Osteoblast (primary cell): ENCODE measurements around the gene DNAJB6. TPM values are rescaled to one million over a fixed set of nuclear protein-coding genes. Genes with fewer than 3 reads are reported as not detected.

Experiments
- DNase-seq: peaks from one replicate; pipeline ENCODE4 v3.0.0; 2011; ENCODE audit warnings: low spot score, mixed read lengths; ENCODE audit not compliant: insufficient read length; ENCODE audit errors: missing footprints
- H2AFZ ChIP-seq: 2 replicates; pipeline ENCODE4 v1.6.0; 2011; ENCODE audit warnings: mild to moderate bottlenecking, low read length
- H3K27ac ChIP-seq: 2 replicates; pipeline ENCODE4 v1.5.1; 2011; ENCODE audit warnings: mild to moderate bottlenecking, low read depth, low read length, moderate library complexity
- H3K27me3 ChIP-seq: 2 replicates; pipeline ENCODE4 v1.6.0; 2012; ENCODE audit warnings: mild to moderate bottlenecking, control low read depth, inconsistent platforms, low read length, moderate library complexity; ENCODE audit not compliant: insufficient read depth
- H3K36me3 ChIP-seq: 2 replicates; pipeline ENCODE4 v1.5.1; 2011; ENCODE audit warnings: mild to moderate bottlenecking, low read length, control low read depth, moderate library complexity; ENCODE audit not compliant: insufficient read depth
- H3K4me1 ChIP-seq: 2 replicates; pipeline ENCODE4 v1.5.1; 2011; ENCODE audit warnings: mild to moderate bottlenecking, low read length, control low read depth, moderate library complexity; ENCODE audit not compliant: insufficient read depth
- H3K4me2 ChIP-seq: 2 replicates; pipeline ENCODE4 v1.6.0; 2011; ENCODE audit warnings: mild to moderate bottlenecking, low read length; ENCODE audit not compliant: insufficient read depth
- H3K4me3 ChIP-seq: fragments of 200-600 bp; sonication (generic); 3 replicates; pipeline ENCODE4 v1.5.1; 2012; ENCODE audit warnings: mild to moderate bottlenecking, low read length, inconsistent platforms; ENCODE audit not compliant: insufficient read depth
- H3K79me2 ChIP-seq: 2 replicates; pipeline ENCODE4 v1.6.0; 2012; ENCODE audit warnings: mild to moderate bottlenecking, low read length, control low read depth, inconsistent platforms; ENCODE audit not compliant: insufficient read depth
- H3K9me3 ChIP-seq: 2 replicates; pipeline ENCODE4 v1.5.1; 2011; ENCODE audit warnings: low read depth, low read length, control low read depth
- H4K20me1 ChIP-seq: 2 replicates; pipeline ENCODE4 v1.6.0; 2012; ENCODE audit warnings: mild to moderate bottlenecking, low read length, control low read depth; ENCODE audit not compliant: insufficient read depth
- total RNA-seq: library from RNA; depleted of rRNA; stranded (reverse); fragments of >200 nt; gene quantifications from 2 replicates; pipeline ENCODE4 v1.2.3, GENCODE V29; 2012
- TF ChIP-seq, protein P1 (sequence below): IDR thresholded peaks from 2 replicates; pipeline ENCODE4 v1.5.1; 2011; ENCODE audit warnings: mild to moderate bottlenecking, low read depth, low read length, moderate library complexity; ENCODE audit errors: extremely low read depth

The DNAJB6 gene
- total RNA-seq, 1 donor, result 84.7 TPM

DNA sequence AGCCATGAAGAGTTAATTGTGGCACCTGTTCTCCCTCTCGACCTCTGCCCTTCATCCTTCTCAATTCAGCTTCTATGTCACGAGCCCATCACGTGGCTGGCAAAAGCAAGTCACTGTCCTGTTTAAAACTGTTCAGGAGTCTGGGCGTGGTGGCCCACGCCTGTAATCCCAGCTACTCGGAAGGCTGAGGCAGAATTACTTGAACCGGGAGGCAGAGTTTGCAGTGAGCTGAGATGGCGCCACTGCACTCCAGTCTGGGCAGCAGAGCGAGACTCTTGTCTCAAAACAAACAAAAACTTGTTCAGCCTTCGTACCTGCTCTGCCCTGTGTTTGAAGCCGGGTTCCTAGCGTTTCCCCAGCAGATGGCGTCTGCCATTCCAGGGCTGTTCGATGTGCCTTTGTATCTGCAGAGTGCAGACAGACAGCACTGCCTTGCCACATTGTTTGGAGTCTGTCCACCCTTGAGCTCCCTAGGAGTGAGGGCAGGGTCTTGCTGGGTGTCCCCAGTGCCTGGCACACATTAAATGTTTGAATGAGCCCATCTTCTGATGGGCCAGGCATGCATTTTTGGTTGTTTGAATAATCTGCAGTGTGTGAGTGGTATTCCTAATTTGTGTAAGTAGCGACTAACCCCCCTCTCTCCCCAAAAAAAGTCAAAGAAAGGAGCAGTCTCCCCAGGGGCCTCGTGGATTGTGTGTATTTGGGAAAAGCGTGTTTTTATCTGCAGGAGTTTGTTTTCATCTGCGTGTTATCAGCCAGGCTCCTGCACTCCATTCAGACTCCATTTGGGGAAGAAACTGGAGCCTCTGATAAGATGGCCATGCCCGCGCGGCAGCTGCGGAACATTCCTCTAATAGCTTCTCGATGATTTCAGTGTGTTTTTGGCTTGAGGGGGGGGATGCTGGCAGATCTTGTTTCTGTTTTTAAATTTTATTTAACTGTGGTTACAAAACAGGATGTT lies 61.2 kb downstream of the DNAJB6 start:
- Histone ChIP-seq H3K4me2 (peak overlapping the region; percentile 65), H3K79me2 (peaks cover 66% of the 10 kb centered on the region)

DNA sequence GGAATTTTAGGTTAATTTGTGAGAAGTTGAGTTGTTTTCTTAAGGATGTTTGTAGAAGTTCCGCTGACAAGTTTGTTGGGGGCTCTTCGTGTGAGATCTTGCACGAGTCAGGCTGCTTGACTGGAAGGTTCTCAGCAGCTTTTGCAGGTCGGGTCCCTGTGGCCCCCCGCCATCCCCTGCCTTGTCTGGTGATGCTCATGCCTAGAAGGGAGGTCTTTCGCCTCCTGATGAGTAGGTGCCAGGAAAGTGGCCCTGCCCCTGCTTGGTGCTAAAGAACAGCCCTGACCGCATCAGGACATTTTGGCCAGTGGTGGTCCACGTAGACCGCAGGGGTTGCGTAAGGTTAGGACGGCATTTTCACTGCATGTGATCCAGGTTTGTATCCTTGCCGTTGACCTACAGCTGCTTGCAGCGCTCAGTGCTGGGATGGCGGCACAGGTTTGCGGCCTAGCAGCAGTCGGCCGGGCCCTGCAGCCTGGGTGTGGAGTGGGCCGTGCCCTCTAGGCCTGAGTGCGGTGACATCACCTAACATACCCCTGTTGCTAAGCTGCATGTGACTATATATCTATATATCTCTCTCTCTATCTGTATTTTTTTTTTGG lies 62.4 kb downstream of the DNAJB6 start:
- H2AFZ ChIP-seq, result no peak overlapping the region
- H3K4me3 ChIP-seq, result no peak overlapping the region
- peaks cover 19% of the 10 kb centered on the region for H3K36me3 ChIP-seq
- peaks cover 12% of the 10 kb centered on the region for H3K4me1 ChIP-seq
- TF ChIP-seq, protein P1, sequence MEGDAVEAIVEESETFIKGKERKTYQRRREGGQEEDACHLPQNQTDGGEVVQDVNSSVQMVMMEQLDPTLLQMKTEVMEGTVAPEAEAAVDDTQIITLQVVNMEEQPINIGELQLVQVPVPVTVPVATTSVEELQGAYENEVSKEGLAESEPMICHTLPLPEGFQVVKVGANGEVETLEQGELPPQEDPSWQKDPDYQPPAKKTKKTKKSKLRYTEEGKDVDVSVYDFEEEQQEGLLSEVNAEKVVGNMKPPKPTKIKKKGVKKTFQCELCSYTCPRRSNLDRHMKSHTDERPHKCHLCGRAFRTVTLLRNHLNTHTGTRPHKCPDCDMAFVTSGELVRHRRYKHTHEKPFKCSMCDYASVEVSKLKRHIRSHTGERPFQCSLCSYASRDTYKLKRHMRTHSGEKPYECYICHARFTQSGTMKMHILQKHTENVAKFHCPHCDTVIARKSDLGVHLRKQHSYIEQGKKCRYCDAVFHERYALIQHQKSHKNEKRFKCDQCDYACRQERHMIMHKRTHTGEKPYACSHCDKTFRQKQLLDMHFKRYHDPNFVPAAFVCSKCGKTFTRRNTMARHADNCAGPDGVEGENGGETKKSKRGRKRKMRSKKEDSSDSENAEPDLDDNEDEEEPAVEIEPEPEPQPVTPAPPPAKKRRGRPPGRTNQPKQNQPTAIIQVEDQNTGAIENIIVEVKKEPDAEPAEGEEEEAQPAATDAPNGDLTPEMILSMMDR, result no peak
- peaks cover 2% of the 10 kb centered on the region for H4K20me1 ChIP-seq
- no peaks in the 10 kb centered on the region for H3K9me3 ChIP-seq
- H3K27me3 ChIP-seq, result no peaks in the 10 kb centered on the region
- peaks cover 58% of the 10 kb centered on the region for H3K79me2 ChIP-seq
- no peak for DNase-seq
- peak overlapping the region; percentile 64 for H3K27ac ChIP-seq
- H3K4me2 ChIP-seq, result no peak overlapping the region

More for the DNA sequence above, 61.2 kb downstream of the DNAJB6 start:
- peak overlapping the region; percentile 64 for H3K27ac ChIP-seq
- peaks cover 2% of the 10 kb centered on the region for H4K20me1 ChIP-seq
- H3K27me3 ChIP-seq, result no peaks in the 10 kb centered on the region
- H3K4me3 ChIP-seq, result peak overlapping the region; percentile 41
- H2AFZ ChIP-seq, result no peak overlapping the region
- no peaks in the 10 kb centered on the region for H3K9me3 ChIP-seq
- TF ChIP-seq, protein P1, result peak; percentile 60
- DNase-seq, result peak; percentile 92
- peaks cover 19% of the 10 kb centered on the region for H3K4me1 ChIP-seq
- H3K36me3 ChIP-seq, result peaks cover 19% of the 10 kb centered on the region

DNA sequence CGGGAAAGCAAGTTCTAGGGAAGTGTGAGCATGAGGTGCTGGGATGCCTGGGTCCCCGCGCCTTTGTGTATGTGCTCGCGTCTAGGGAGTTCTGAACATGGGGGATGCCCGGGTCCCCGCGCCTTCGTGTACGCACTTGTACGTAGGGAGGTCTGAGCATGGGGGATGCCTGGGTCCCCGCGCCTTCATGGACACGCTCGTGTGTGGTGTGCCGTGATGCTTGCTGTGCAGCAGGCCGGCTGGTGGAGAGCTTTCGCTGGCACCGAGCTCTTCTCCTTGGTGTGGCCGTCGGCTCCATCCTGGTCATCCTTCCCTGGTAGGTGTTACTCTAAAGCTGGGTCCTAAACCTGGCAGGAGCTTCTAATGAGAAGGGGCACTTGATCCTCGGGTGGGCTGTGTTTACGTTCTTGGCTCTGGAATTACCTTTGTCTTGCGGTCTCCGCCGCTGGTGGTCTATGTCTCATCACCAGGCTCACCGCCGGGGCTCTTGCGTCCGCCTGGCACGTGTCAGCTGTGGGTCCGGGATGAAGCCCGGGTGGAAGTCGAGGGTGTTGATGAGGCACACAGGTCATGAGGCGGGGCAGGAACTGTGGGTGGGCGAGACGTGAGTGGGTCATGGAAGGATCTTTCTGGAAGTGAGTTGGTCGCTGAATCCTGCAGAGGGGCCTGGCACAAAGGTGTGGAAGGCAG lies 63.5 kb downstream of the DNAJB6 start:
- no peak overlapping the region for H3K27ac ChIP-seq
- H3K27me3 ChIP-seq, result no peaks in the 10 kb centered on the region
- H3K36me3 ChIP-seq, result peaks cover 19% of the 10 kb centered on the region
- peaks cover 48% of the 10 kb centered on the region for H3K79me2 ChIP-seq
- no peak overlapping the region for H3K4me2 ChIP-seq
- H3K4me3 ChIP-seq, result no peak overlapping the region
- TF ChIP-seq, protein P1, result no peak
- peaks cover 20% of the 10 kb centered on the region for H3K4me1 ChIP-seq
- H4K20me1 ChIP-seq, result no peaks in the 10 kb centered on the region
- DNase-seq, result peak; percentile 36
- H2AFZ ChIP-seq, result no peak overlapping the region
- H3K9me3 ChIP-seq, result no peaks in the 10 kb centered on the region
